ENCODE results near the gene PRR7.
"Not testable (repeated sequence)": the region's sequence is repeated elsewhere in the genome, so short reads cannot be mapped to it uniquely, and the experiment has no call there.

Gene PRR7

GRCh38 chr5:177446200-177447065 lies at the start of gene PRR7:
TSS of gene PRR7 (plus strand) at chr5:177446814. CDS start at chr5:177455068, 8,254 bp downstream.
- no peak for DNase-seq

GRCh38 chr5:177397875-177398390 lies 48.7 kb upstream of the PRR7 start:
- no peak for DNase-seq

- DNase-seq, result no peak
These were observed 46.4 kb upstream of the PRR7 start, which contains the start of gene PFN3 for GRCh38 chr5:177399997-177400868. TSS of gene PFN3 (minus strand) at chr5:177400661. CDS start at chr5:177400576, 85 bp downstream.

GRCh38 chr5:177402271-177403043 lies 44.2 kb upstream of the PRR7 start:
- no peak for DNase-seq

GRCh38 chr5:177403102-177403791 lies 43.4 kb upstream of the PRR7 start:
- DNase-seq, result no peak

GRCh38 chr5:177403792-177404640 lies 42.6 kb upstream of the PRR7 start:
- DNase-seq, result peak; percentile 33

GRCh38 chr5:177404641-177405179 lies 41.9 kb upstream of the PRR7 start:
- DNase-seq, result no peak

- DNase-seq, result no peak
These were observed 41.3 kb upstream of the PRR7 start for GRCh38 chr5:177405312-177405711.

GRCh38 chr5:177405805-177406204 lies 40.8 kb upstream of the PRR7 start:
- no peak for DNase-seq

- DNase-seq, result no peak
These were observed 37.4 kb upstream of the PRR7 start, which contains the start of gene F12 for GRCh38 chr5:177409043-177409801. TSS of gene F12 (minus strand) at chr5:177409564. CDS start at chr5:177409527, 37 bp downstream.

GRCh38 chr5:177410575-177410974 lies 36.0 kb upstream of the PRR7 start:
- no peak for DNase-seq

- no peak for DNase-seq
These were observed 33.9 kb upstream of the PRR7 start for GRCh38 chr5:177412603-177413233.

- no peak for DNase-seq
These were observed 32.1 kb upstream of the PRR7 start for GRCh38 chr5:177414481-177414880.

GRCh38 chr5:177417081-177417480 lies 29.5 kb upstream of the PRR7 start:
- DNase-seq, result not testable (repeated sequence)

GRCh38 chr5:177419046-177419445 lies 27.6 kb upstream of the PRR7 start:
- DNase-seq, result no peak

- not testable (repeated sequence) for DNase-seq
These were observed 26.1 kb upstream of the PRR7 start for GRCh38 chr5:177420472-177420871.

- no peak for DNase-seq
These were observed 25.4 kb upstream of the PRR7 start for GRCh38 chr5:177421062-177421798.

- no peak for DNase-seq
These were observed 22.9 kb upstream of the PRR7 start for GRCh38 chr5:177423671-177424070.
